Erythroblast (primary cell): ENCODE measurements around the gene BIRC3.
"Not testable (repeated sequence)": the region's sequence is repeated elsewhere in the genome, so short reads cannot be mapped to it uniquely, and the experiment has no call there.

Experiments
- GATA1 ChIP-seq: IDR thresholded peaks from 2 replicates; pipeline ENCODE4 v1.6.1; 2011; ENCODE audit warnings: low read depth, mild to moderate bottlenecking, control low read depth, low read length, moderate library complexity
- POLR2A ChIP-seq: IDR thresholded peaks from 2 replicates; pipeline ENCODE4 v1.6.1; 2011; ENCODE audit warnings: mild to moderate bottlenecking, low read length

- not testable (repeated sequence) for TF ChIP-seq GATA1, POLR2A
Observed at GRCh38 chr11:102300837-102301236, 16.4 kb upstream of the BIRC3 start.
